PC-3 (cell line): ENCODE measurements around the gene DNASE1. TPM values are rescaled to one million over a fixed set of nuclear protein-coding genes. Genes with fewer than 3 reads are reported as not detected.

ENCODE experiments used
- ATAC-seq: fragments of 200-7000 bp; cut with Tn5 transposase; 2 replicates; pipeline ENCODE4 v1.9.1; 2020; ENCODE audit warnings: mild to moderate bottlenecking, moderate library complexity
- BruUV-seq: library from RNA; stranded (reverse); fragments of 400-500 nt; replicated peaks from 2 replicates; lab custom pipeline; 2021; lab: Mats Ljungman, UMichigan
- CTCF ChIA-PET: fragments of 300-600 bp; sonication (Branson Sonifier 250); formaldehyde crosslinking; loops from one replicate; lab custom pipeline; 2022; ENCODE audit warnings: antibody characterized with exemption; lab: Charles Lee
- POLR2A ChIA-PET: fragments of 300-600 bp; sonication (Branson Sonifier 250); formaldehyde crosslinking; loops from one replicate; lab custom pipeline; 2022; ENCODE audit warnings: antibody characterized with exemption; ENCODE audit not compliant: unreplicated experiment; lab: Charles Lee
- DNase-seq: peaks from one replicate; pipeline ENCODE4 v3.0.0-alpha.2; 2015
- H2AFZ ChIP-seq: fragments of 300-600 bp; sonication (generic); 2 replicates; pipeline ENCODE4 v1.6.0; 2016; ENCODE audit warnings: antibody characterized with exemption, low read length
- H3F3A ChIP-seq: fragments of 300-600 bp; sonication (generic); one replicate; pipeline ENCODE4 v1.6.0; 2017; ENCODE audit warnings: antibody characterized with exemption, low read length, control low read depth, mild to moderate bottlenecking; ENCODE audit not compliant: unreplicated experiment
- H3K27ac ChIP-seq: fragments of 300-600 bp; sonication (generic); 2 replicates; pipeline ENCODE4 v1.5.1; 2016; ENCODE audit warnings: mild to moderate bottlenecking, low read length
- H3K27me3 ChIP-seq: fragments of 300-600 bp; sonication (generic); 2 replicates; pipeline ENCODE4 v1.6.1; 2016; ENCODE audit warnings: low read length, mixed read lengths
- H3K36me3 ChIP-seq: fragments of 300-600 bp; sonication (generic); 2 replicates; pipeline ENCODE4 v1.6.1; 2016; ENCODE audit warnings: low read depth, mixed run types, low read length, mixed read lengths
- H3K4me1 ChIP-seq: fragments of 300-600 bp; sonication (generic); 2 replicates; pipeline ENCODE4 v1.5.1; 2016; ENCODE audit warnings: low read length; ENCODE audit not compliant: insufficient read depth
- H3K4me2 ChIP-seq: fragments of 300-600 bp; sonication (generic); 2 replicates; pipeline ENCODE4 v1.6.0; 2016; ENCODE audit warnings: low read length
- H3K4me3 ChIP-seq: fragments of 300-600 bp; sonication (generic); 2 replicates; pipeline ENCODE4 v1.5.1; 2016; ENCODE audit warnings: mild to moderate bottlenecking, low read length, mixed read lengths
- H3K79me2 ChIP-seq: fragments of 300-600 bp; sonication (generic); 2 replicates; pipeline ENCODE4 v1.6.1; 2017; ENCODE audit warnings: low read length, mixed read lengths
- H3K9ac ChIP-seq: fragments of 300-600 bp; sonication (generic); 2 replicates; pipeline ENCODE4 v1.6.0; 2016; ENCODE audit warnings: mild to moderate bottlenecking, low read length
- H3K9me2 ChIP-seq: fragments of 300-600 bp; sonication (generic); replicated peaks from 2 replicates; pipeline ENCODE4 v1.6.1; 2016; ENCODE audit warnings: mixed run types, low read length, mixed read lengths
- H3K9me3 ChIP-seq: fragments of 300-600 bp; sonication (generic); 2 replicates; pipeline ENCODE4 v1.6.1; 2016; ENCODE audit warnings: low read length, mixed read lengths
- H4K20me1 ChIP-seq: fragments of 300-600 bp; sonication (generic); 2 replicates; pipeline ENCODE4 v1.6.1; 2016; ENCODE audit warnings: low read length, mixed read lengths
- CTCF ChIP-seq: fragments of 300-600 bp; sonication (generic); conservative IDR thresholded peaks from 2 replicates; pipeline ENCODE4 v1.5.1; 2017; ENCODE audit warnings: antibody characterized with exemption, low read depth, mild to moderate bottlenecking, low read length
- EZH2 ChIP-seq: fragments of 300-600 bp; sonication (generic); IDR thresholded peaks from one replicate; pipeline ENCODE4 v1.6.1; 2017; ENCODE audit warnings: antibody characterized with exemption, mild to moderate bottlenecking, low read length; ENCODE audit not compliant: unreplicated experiment
- EZH2phosphoT487 ChIP-seq: fragments of 300-600 bp; sonication (generic); IDR thresholded peaks from 2 replicates; pipeline ENCODE4 v1.6.1; 2018; ENCODE audit warnings: mild to moderate bottlenecking, antibody characterized with exemption, low read length, borderline replicate concordance
- intact Hi-C: fragments of 100-400 bp; cut with micrococcal nuclease; formaldehyde crosslinking; loops from 2 replicates; pipeline ENCODE4 v1.9.0; 2023
- total RNA-seq: library from RNA; depleted of rRNA; stranded (reverse); fragments of >200 nt; gene quantifications from 2 replicates; pipeline ENCODE4 v1.2.3, GENCODE V29; 2014

Gene DNASE1
- total RNA-seq, 1 experiment from 2014 or later: 14.0 TPM

DNA sequence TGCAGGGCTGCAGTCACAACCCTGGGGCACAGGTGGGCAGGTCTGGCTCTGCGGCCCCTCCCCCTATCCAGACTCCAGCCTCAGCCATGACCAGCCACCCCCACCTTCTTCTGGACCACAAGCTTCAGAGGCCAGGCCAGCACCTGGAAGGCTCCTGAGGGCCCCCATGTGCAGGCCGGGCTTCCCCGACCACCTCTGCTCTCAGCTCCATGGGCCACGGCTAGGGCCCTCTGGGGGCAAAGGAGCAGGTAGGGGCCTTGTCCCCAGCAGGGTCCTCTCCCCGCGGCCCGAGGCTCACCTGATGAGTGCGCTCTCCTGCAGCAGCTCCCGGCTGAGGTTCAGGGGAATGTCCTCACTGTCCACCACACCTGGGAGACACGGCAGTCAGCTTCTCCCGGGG, 16.9 kb downstream of the DNASE1 start:
- H3K9me2 ChIP-seq: no peaks in the 10 kb centered on the region
- no peaks in the 10 kb centered on the region for H3K4me1 ChIP-seq
- no peak overlapping the region for H3K27ac ChIP-seq
- H3K9ac ChIP-seq: no peak overlapping the region
- TF ChIP-seq CTCF: no peak
- TF ChIP-seq EZH2phosphoT487: no peak
- TF ChIP-seq EZH2: no peak
- no peak for DNase-seq
- no TSS peak for BruUV-seq
- intact Hi-C loops: no loop called here
- H3K27me3 ChIP-seq: no peaks in the 10 kb centered on the region
- H4K20me1 ChIP-seq: no peaks in the 10 kb centered on the region
- no peak overlapping the region for H2AFZ ChIP-seq
- H3K79me2 ChIP-seq: no peaks in the 10 kb centered on the region
- no peaks in the 10 kb centered on the region for H3F3A ChIP-seq
- POLR2A ChIA-PET: no interaction called here
- no peaks in the 10 kb centered on the region for H3K9me3 ChIP-seq
- CTCF ChIA-PET: no interaction called here
- no peak overlapping the region for H3K4me3 ChIP-seq
- ATAC-seq: no peak
- H3K36me3 ChIP-seq: peaks cover 5% of the 10 kb centered on the region; the same call in 1 of the 2 replicates
- H3K4me2 ChIP-seq: no peak overlapping the region

DNA sequence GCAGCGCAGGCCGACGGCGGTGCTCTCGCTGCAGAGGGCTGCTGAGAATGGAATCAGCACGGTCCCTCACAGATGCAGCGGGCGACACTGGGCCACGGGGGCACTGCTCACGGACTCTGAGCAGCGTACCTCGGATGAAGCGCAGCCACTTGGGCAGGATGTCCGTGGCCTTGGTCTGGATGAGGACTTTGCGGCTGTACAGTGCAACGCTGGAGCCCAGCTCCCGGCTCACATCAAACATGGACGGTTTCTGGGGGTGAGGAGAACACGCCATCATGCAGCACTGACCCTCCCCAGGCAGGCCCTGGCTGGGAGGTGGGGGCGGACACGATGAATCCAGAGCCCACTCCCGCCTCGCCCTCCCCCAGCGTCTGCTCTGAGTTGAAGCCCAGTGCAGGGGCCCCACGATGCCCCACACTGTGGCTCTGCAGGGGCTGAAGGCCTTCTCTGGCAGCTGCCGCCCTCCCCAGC, 18.1 kb downstream of the DNASE1 start:
- ChIA-PET POLR2A (no interaction called here), CTCF (no interaction called here)
- Histone ChIP-seq H3F3A (no peaks in the 10 kb centered on the region), H3K36me3 (peaks cover 5% of the 10 kb centered on the region; the same call in 1 of the 2 replicates), H3K27me3 (no peaks in the 10 kb centered on the region), H2AFZ (no peak overlapping the region), H3K27ac (no peak overlapping the region), H3K4me1 (no peaks in the 10 kb centered on the region), H3K9me2 (no peaks in the 10 kb centered on the region), H3K4me3 (no peak overlapping the region), H3K79me2 (no peaks in the 10 kb centered on the region), H4K20me1 (no peaks in the 10 kb centered on the region), H3K4me2 (no peak overlapping the region), H3K9ac (no peak overlapping the region), H3K9me3 (no peaks in the 10 kb centered on the region)
- intact Hi-C loops: no loop called here
- BruUV-seq: no TSS peak
- ATAC-seq (no peak), DNase-seq (no peak)
- TF ChIP-seq CTCF (no peak), EZH2phosphoT487 (no peak), EZH2 (no peak)

DNA sequence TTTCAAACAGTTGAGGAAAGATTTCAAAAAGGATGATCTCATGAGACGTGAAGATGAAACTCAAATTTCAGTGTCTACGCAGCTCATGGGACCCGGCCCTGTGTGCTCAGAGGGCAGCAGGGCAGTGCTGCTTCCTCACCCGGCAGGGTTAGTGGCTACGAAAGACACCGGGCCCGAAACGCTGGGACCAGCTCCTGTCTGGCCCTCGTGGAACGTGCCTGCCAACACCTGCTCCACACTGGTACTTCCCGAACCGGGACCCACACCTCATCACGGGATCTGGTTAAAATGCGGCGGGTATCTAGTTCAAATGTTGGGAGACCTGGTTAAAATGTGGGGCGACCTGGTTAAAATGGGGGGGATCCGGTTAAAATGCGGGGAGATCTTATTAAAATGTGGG, 18.7 kb downstream of the DNASE1 start:
- no peak overlapping the region for H3K4me3 ChIP-seq
- H3K4me1 ChIP-seq: no peaks in the 10 kb centered on the region
- ATAC-seq (no peak), DNase-seq (no peak)
- no peaks in the 10 kb centered on the region for H3K9me3 ChIP-seq
- no peaks in the 10 kb centered on the region for H3F3A ChIP-seq
- H3K27me3 ChIP-seq: no peaks in the 10 kb centered on the region
- intact Hi-C loops: no loop called here
- H3K79me2 ChIP-seq: no peaks in the 10 kb centered on the region
- no peak overlapping the region for H3K9ac ChIP-seq
- H3K4me2 ChIP-seq: no peak overlapping the region
- H3K27ac ChIP-seq: no peak overlapping the region
- H4K20me1 ChIP-seq: no peaks in the 10 kb centered on the region
- no peaks in the 10 kb centered on the region for H3K9me2 ChIP-seq
- ChIA-PET CTCF (no interaction called here), POLR2A (no interaction called here)
- no TSS peak for BruUV-seq
- TF ChIP-seq EZH2phosphoT487 (no peak), CTCF (no peak)
- H2AFZ ChIP-seq: no peak overlapping the region
- H3K36me3 ChIP-seq: peaks cover 5% of the 10 kb centered on the region; the same call in 1 of the 2 replicates
